Subcutaneous adipose tissue (tissue), 4 donors: ENCODE data around the gene FARP1. TPM values are rescaled to one million over a fixed set of nuclear protein-coding genes. Genes with fewer than 3 reads are reported as not detected.

Experiments
- CTCF ChIP-seq: fragments of 450-650 bp; IDR thresholded peaks from one replicate; pipeline ENCODE4 v1.5.1; 2016; ENCODE audit warnings: low read depth, mild to moderate bottlenecking, control low read depth, antibody characterized with exemption, moderate library complexity
- total RNA-seq, 4 donors: library from RNA; depleted of rRNA; stranded (reverse); fragments of >200 nt; gene quantifications; one replicate each; pipeline ENCODE4 v1.1.0, GENCODE V29; 2016

The FARP1 gene
- total RNA-seq, 4 donors from 2014 or later = 24.9 to 39.9 (median 28.8) TPM

DNA sequence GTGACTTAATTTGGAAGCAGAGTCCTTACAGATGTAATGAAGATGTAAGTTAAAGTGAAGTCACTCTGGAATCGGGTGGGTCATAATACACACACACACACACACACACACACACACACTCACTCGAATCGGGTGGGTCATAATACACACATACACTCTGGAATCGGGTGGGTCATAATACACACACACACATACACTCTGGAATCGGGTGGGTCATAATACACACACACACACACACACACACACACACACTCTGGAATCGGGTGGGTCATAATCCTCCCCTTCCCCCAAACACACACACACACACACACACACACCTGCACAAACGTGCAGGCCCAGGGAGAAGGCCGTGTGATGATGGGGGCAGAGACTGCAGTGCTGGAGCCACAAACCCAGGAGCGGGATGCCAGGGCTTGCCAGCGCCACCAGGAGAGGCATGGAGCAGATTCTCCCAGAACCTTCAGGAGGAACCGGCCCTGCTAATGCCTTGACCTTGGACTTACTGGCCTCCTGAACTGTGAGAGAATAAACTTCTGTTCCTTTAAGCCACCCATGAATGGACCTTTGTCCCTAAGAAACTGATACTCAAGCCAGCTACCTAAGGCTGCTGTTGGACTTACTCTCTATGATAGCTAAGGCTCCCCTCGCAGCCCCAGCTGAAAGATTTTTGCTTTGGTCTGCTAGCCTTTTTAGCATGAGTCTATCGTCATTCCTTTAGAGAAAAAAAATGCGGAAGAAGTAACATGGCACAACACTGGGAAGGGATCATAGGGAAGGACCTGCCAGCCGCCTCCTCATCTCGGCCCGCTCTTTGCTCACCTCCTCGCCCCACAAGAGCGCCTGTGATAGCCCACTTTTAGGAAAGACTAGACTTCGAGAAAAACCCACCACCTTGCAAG, 170.4 kb downstream of the FARP1 start:
- no peak for TF ChIP-seq CTCF

GRCh38 chr13:98313922-98314292, 171.0 kb downstream of the FARP1 start:
- no peak for TF ChIP-seq CTCF

GRCh38 chr13:98315466-98315865, 172.6 kb downstream of the FARP1 start:
- no peak for TF ChIP-seq CTCF

DNA sequence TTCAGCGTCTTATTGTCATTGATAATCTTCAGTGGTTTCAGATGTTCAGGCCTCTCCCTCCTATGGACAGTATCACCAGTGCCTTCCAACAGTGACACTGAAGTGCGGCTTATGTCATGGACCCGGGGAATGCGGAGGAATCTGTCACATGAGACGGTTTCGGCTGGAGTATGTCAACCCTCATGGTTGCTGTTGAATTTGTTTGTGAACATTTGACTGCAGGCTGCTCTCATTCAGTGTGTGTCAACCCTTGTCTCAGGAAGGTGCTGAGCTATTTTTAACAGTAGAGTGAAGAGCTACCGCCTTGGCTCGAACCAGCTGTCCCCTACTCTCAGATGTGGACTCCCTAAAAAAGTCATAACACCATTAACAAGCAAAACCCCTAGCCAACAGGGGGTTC, 173.0 kb downstream of the FARP1 start:
- TF ChIP-seq CTCF = no peak

DNA sequence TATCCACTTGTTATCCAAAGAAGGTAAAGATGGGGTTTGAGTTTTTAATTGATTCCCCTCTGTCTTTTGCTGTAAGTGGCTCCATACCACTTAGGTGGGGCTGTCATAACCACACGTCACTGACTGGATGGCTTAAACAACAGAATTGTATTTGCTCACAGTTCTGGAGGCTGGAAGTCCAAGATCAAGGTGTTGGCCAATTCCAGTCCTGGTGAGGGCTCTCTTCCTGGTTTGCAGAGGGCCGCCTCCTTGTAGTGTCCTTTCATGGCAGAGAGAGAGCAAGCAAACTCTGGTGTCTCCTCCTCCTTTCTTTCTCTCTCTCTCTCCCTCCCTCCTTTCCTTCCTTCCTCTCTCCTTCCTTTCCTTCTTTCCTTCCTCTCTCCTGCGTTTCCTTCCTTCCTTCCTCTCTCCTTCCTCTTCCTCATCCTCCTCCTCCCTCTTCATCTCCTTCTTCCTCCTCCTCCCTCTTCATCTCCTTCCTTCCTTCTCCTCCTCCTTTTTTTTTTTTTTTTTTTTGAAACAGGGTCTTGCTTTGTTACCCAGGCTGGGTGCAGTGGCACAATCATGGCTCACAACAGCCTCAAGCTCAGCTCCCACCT, 174.8 kb downstream of the FARP1 start:
- no peak for TF ChIP-seq CTCF

DNA sequence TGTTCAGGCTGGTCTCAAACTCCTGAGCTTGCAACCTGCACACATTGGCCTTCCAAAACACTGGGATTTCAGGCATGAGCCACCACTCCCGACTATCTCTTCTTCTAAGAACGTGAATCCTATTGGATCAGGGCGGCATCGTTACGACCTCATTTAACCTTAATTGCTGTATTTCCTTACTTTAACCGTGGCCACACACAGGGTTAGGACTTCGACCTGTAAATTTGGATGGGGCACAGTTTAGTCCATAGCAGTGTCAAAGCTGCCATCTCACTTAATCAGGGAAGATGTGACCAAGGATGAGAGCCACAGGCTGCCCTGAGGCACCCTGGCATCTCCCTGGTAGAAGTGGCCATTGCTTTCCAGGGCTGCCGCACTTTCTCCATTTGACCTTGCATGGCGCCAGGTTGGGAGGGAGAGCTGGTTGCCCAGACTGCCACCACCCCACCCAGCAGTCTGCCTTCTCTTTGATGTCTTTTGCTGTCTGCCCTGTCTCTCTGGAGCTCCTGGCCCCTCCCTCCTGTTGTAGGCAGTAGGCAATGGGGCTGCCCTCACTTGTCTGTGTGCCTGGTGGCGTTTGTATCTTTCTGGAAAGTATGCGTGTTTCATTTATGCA, 175.5 kb downstream of the FARP1 start:
- TF ChIP-seq CTCF = no peak

DNA sequence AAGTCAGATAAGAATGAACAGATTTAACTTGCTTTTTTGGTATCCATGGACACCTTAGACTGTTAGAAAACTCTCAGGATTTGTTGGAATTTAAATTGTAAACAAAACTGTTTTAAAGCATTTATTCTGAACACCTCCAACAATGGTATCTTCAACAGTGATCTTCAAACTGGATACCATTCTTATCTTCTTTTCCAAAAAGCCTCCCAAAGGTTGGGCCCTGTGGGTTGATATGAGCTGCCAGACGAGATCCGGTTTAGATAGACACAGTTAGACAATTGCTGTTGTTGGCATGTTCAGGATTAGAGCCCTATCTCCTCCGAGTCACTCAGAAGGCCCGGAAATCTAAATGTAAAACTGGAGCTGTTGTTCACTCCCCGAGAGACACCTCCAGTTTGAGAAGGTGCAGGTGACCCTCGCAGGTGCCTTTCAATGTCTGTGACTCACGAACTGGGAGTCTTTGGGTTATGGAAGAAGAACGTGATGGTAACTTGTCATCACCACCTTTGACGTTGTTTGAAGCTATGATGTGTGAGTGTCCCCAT, 177.7 kb downstream of the FARP1 start:
- no peak for TF ChIP-seq CTCF
